Measurements from ENCODE around the gene IL18. TPM values are rescaled to one million over a fixed set of nuclear protein-coding genes. Genes with fewer than 3 reads are reported as not detected.

Gene IL18
- total RNA-seq, 2 donors from 2014 or later: 12.3 to 12.7 TPM

DNA sequence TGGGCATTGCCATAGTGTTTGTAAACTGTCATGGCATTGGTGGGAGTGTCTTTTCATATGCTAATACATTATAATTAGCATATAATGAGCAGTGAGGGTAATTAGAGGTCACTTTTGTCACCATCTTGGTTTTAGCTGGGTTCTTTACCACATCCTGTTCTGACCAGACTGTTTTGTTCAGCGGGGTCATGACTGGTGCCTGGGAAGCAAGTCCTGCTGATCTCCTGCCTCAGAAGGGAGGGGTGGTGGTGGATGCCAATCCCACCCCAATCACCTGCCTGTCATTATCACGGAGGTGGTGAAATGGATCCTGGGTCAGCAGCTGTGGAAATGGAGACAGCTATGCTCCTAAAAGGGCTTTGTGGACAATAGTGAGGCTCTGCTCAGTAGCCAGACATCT is 31.2 kb downstream of the IL18 start:
- ATAC-seq (ENCODE audit: insufficient number of reproducible peaks, low FRiP score, low read depth) (no peak), DNase-seq (ENCODE audit: low spot score) (no peak)
- H3K4me3 ChIP-seq: no peak overlapping the region
- no peaks in the 10 kb centered on the region for H3K9me3 ChIP-seq
- TF ChIP-seq, protein P1, sequence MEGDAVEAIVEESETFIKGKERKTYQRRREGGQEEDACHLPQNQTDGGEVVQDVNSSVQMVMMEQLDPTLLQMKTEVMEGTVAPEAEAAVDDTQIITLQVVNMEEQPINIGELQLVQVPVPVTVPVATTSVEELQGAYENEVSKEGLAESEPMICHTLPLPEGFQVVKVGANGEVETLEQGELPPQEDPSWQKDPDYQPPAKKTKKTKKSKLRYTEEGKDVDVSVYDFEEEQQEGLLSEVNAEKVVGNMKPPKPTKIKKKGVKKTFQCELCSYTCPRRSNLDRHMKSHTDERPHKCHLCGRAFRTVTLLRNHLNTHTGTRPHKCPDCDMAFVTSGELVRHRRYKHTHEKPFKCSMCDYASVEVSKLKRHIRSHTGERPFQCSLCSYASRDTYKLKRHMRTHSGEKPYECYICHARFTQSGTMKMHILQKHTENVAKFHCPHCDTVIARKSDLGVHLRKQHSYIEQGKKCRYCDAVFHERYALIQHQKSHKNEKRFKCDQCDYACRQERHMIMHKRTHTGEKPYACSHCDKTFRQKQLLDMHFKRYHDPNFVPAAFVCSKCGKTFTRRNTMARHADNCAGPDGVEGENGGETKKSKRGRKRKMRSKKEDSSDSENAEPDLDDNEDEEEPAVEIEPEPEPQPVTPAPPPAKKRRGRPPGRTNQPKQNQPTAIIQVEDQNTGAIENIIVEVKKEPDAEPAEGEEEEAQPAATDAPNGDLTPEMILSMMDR (IDR thresholded peaks at IDR 0.05): no peak
- H3K27me3 ChIP-seq (replicated peaks; ENCODE audit: insufficient read depth): no peaks in the 10 kb centered on the region
- no peaks in the 10 kb centered on the region for H3K4me1 ChIP-seq (ENCODE audit: control insufficient read depth in 1 of 2, low read depth in 2 of 2)
- H3K27ac ChIP-seq: no peak overlapping the region
- no peaks in the 10 kb centered on the region for H3K36me3 ChIP-seq

DNA sequence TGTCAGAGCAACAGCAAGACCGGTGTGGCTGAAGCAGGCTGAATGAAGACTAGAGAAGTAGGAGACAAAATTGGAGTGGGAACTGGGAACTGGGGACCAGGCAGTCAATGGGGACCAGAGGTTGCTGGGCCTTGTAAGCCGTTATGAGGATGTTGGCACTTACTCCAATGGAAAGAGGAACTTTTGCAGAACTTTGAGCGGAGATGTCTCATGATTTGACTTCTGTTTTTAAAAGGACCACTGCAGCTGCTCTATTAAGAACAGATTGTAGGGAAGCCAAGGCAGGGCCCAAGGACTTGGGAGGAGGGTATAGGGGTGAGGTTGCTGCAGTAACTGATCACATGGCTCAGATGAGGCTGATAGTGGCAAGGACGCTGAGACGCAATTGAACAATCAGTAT is 34.2 kb downstream of the IL18 start:
- ATAC-seq (ENCODE audit: insufficient number of reproducible peaks, low FRiP score, low read depth) (no peak), DNase-seq (ENCODE audit: low spot score) (no peak)
- no peaks in the 10 kb centered on the region for H3K4me1 ChIP-seq (ENCODE audit: control insufficient read depth in 1 of 2, low read depth in 2 of 2)
- H3K36me3 ChIP-seq: no peaks in the 10 kb centered on the region
- H3K9me3 ChIP-seq: no peaks in the 10 kb centered on the region
- TF ChIP-seq, protein P1 (IDR thresholded peaks at IDR 0.05): no peak
- H3K4me3 ChIP-seq: no peak overlapping the region
- H3K27ac ChIP-seq: no peak overlapping the region
- no peaks in the 10 kb centered on the region for H3K27me3 ChIP-seq (replicated peaks; ENCODE audit: insufficient read depth)

DNA sequence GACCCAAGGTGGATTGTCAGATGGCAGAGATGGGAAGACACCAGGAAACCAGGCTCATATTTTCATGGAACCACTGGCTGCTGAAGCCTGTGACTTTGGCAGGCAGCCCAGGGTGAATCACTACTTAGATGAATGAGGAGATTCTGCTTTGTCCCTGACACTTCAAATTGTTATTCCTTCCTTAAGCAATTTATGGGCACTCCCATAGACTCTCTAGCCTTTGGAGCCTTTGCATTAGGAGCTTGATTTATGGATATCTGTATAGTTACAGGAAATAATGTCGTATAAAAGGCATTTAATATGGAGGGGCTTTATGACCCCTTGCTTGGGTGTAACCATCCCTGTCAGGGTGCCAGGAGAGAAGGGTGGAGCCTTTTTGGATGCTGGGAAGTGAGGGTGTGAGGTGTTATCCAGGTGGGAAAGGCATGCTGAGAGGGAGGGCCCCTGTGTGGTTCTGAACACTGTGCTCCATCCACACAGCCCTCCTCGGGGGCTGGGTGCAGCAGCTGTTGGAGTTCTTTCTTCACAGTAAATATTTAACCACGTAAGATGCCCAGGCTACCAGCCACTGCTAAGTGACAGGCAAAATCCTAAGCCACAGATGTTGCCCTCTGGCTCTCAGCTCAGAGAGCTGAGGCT is 35.3 kb downstream of the IL18 start:
- Histone ChIP-seq H3K9me3 (no peaks in the 10 kb centered on the region), H3K4me3 (no peak overlapping the region), H3K27ac (no peak overlapping the region), H3K36me3 (no peaks in the 10 kb centered on the region), H3K27me3 (replicated peaks; ENCODE audit: insufficient read depth) (no peaks in the 10 kb centered on the region), H3K4me1 (ENCODE audit: control insufficient read depth in 1 of 2, low read depth in 2 of 2) (no peaks in the 10 kb centered on the region)
- no peak for DNase-seq (ENCODE audit: low spot score)
- TF ChIP-seq, protein P1 (IDR thresholded peaks at IDR 0.05): no peak
- ATAC-seq (ENCODE audit: insufficient number of reproducible peaks, low FRiP score, low read depth): no peak

DNA sequence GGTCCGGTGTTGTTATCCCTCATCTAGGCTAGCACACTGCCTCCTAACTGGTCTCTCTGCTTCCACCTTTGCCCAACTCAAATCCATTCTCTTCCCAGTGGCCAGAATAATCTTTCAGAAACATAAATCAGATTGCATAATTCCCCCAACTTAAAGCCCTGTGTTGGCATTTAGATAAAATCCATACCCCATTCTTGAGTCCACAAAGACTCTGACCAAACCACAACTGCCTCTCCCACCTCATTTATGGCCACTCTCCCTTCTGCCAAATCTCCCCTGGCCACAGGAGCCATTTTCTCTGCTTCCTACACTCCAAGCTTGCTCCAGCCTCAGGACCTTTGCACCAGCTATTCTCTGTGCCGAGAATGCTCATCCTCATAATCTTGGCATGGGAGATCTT is 36.8 kb downstream of the IL18 start:
- Histone ChIP-seq H3K36me3 (no peaks in the 10 kb centered on the region), H3K27ac (no peak overlapping the region), H3K27me3 (replicated peaks; ENCODE audit: insufficient read depth) (no peaks in the 10 kb centered on the region), H3K4me3 (no peak overlapping the region), H3K9me3 (no peaks in the 10 kb centered on the region), H3K4me1 (ENCODE audit: control insufficient read depth in 1 of 2, low read depth in 2 of 2) (no peaks in the 10 kb centered on the region)
- DNase-seq (ENCODE audit: low spot score) (no peak), ATAC-seq (ENCODE audit: insufficient number of reproducible peaks, low FRiP score, low read depth) (no peak)
- TF ChIP-seq, protein P1 (IDR thresholded peaks at IDR 0.05): no peak

DNA sequence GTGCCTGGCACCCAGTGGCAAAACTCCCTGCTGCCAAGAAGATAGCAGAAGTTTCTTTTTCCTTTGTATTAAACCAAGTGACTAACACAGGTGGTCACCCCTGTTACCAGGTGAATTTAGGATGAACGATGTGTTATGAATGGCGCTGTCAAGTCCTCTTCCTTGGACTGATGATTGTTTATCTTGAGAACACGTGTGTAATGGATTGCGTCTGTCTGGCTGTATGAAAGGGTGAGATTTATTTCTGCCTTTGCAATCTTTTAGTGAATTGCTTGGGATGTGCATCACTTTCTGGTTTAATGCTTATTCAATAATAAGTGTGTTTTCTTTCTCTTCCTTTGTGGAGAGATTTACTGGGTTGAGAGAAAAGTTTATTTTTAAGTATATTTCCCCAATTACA is 40.8 kb downstream of the IL18 start:
- no peak overlapping the region for H3K27ac ChIP-seq
- H3K27me3 ChIP-seq (replicated peaks; ENCODE audit: insufficient read depth): no peaks in the 10 kb centered on the region
- H3K36me3 ChIP-seq: no peaks in the 10 kb centered on the region
- no peak for DNase-seq (ENCODE audit: low spot score)
- H3K9me3 ChIP-seq: no peaks in the 10 kb centered on the region
- TF ChIP-seq, protein P1 (IDR thresholded peaks at IDR 0.05): no peak
- H3K4me3 ChIP-seq: no peak overlapping the region
- no peak for ATAC-seq (ENCODE audit: insufficient number of reproducible peaks, low FRiP score, low read depth)
- peaks cover 3 to 8% of the 10 kb centered on the region in 2 donors for H3K4me1 ChIP-seq (ENCODE audit: control insufficient read depth in 1 of 2, low read depth in 2 of 2)

Measured in thoracic aorta (tissue), 2 donors.